Left ventricle myocardium inferior (tissue), 1 donor: ENCODE results near the gene LCE3D. TPM values are rescaled to one million over a fixed set of nuclear protein-coding genes. Genes with fewer than 3 reads are reported as not detected.
"Not testable (repeated sequence)": the region's sequence is repeated elsewhere in the genome, so short reads cannot be mapped to it uniquely, and the experiment has no call there.

Experiments used
- DNase-seq: peaks from one replicate; pipeline ENCODE4 v3.0.0-alpha.2; 2020
- H3K27ac ChIP-seq: fragments of 200-600 bp; replicated peaks from 2 replicates; pipeline ENCODE4 v1.8.0; 2021
- H3K27me3 ChIP-seq: fragments of 200-600 bp; 2 replicates; pipeline ENCODE4 v1.8.0; 2021; ENCODE audit warnings: low read depth
- H3K36me3 ChIP-seq: fragments of 200-600 bp; 2 replicates; pipeline ENCODE4 v1.8.0; 2021
- H3K4me1 ChIP-seq: fragments of 200-600 bp; 2 replicates; pipeline ENCODE4 v1.8.0; 2021
- H3K4me3 ChIP-seq: fragments of 200-600 bp; 2 replicates; pipeline ENCODE4 v1.8.0; 2021; ENCODE audit warnings: mild to moderate bottlenecking, moderate library complexity
- H3K9me3 ChIP-seq: fragments of 200-600 bp; replicated peaks from 2 replicates; pipeline ENCODE4 v1.8.0; 2021
- intact Hi-C: fragments of 100-400 bp; cut with micrococcal nuclease; formaldehyde crosslinking; loops from one replicate; pipeline ENCODE4 v1.11.0; 2022
- total RNA-seq: library from RNA; stranded (reverse); fragmentation: NEBNext Ultra II Directional; extraction: Animal tissue kit (Norgen Biotek cat#: 25700); gene quantifications from one replicate; pipeline ENCODE4 v1.2.1, GENCODE V29; 2021
- TF ChIP-seq, protein P1 (sequence below): fragments of 200-600 bp; IDR thresholded peaks from 2 replicates; pipeline ENCODE4 v1.8.0; 2021; ENCODE audit warnings: antibody characterized with exemption, mild to moderate bottlenecking, borderline replicate concordance
- donor health status: DM: no; HTN: yes; CAD: no; lungs with severe emphysema.

Gene LCE3D
- total RNA-seq, 1 donor from 2014 or later: not detected

GRCh38 chr1:152577168-152577567 is 3.1 kb downstream of the LCE3D start:
- intact Hi-C loops: no loop called here
- TF ChIP-seq, protein P1, sequence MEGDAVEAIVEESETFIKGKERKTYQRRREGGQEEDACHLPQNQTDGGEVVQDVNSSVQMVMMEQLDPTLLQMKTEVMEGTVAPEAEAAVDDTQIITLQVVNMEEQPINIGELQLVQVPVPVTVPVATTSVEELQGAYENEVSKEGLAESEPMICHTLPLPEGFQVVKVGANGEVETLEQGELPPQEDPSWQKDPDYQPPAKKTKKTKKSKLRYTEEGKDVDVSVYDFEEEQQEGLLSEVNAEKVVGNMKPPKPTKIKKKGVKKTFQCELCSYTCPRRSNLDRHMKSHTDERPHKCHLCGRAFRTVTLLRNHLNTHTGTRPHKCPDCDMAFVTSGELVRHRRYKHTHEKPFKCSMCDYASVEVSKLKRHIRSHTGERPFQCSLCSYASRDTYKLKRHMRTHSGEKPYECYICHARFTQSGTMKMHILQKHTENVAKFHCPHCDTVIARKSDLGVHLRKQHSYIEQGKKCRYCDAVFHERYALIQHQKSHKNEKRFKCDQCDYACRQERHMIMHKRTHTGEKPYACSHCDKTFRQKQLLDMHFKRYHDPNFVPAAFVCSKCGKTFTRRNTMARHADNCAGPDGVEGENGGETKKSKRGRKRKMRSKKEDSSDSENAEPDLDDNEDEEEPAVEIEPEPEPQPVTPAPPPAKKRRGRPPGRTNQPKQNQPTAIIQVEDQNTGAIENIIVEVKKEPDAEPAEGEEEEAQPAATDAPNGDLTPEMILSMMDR: no peak
- Histone ChIP-seq H3K4me1 (no peaks in the 10 kb centered on the region), H3K27me3 (peaks cover 12% of the 10 kb centered on the region), H3K4me3 (no peak overlapping the region), H3K27ac (no peak overlapping the region), H3K9me3 (no peaks in the 10 kb centered on the region), H3K36me3 (no peaks in the 10 kb centered on the region)
- DNase-seq: no peak

DNA sequence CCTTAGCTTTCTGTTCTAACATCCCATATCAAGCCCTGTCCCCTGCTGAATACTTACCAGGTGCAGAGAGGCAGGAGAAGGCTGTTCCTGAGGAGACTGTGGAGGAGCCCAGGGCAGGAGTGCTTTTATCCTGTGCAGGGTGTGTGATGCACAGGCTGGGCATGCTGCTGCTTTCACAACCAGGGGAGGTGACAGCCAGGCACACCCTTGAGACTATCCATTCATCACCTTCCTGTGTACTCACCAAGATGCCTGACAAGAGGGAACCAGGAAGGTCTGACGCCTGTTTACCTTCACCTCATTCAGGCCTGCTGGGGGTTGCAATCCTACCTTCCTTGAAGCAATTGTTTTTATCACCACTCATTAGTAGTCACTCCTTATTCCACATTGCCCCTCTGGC is 13.6 kb downstream of the LCE3D start, which contains the start of gene LCE3E:
LCE3E (minus strand) TSS at position 100 of the 400 bp plus-strand sequence. CDS start 572 bp downstream, outside the sequence.
- Histone ChIP-seq H3K36me3 (no peaks in the 10 kb centered on the region), H3K27me3 (peaks cover 4% of the 10 kb centered on the region), H3K27ac (no peak within 1 kb of the TSS), H3K4me1 (no peaks in the 10 kb centered on the region), H3K9me3 (peaks cover 48% of the 10 kb centered on the region), H3K4me3 (no peak within 1 kb of the TSS)
- TF ChIP-seq, protein P1: no peak
- intact Hi-C loops: no loop called here
- DNase-seq: no peak

GRCh38 chr1:152565535-152566215 is 14.6 kb downstream of the LCE3D start:
- H3K36me3 ChIP-seq: no peaks in the 10 kb centered on the region
- no peak overlapping the region for H3K27ac ChIP-seq
- no peak for DNase-seq
- intact Hi-C loops: no loop called here
- no peaks in the 10 kb centered on the region for H3K27me3 ChIP-seq
- peaks cover 43% of the 10 kb centered on the region for H3K9me3 ChIP-seq
- no peaks in the 10 kb centered on the region for H3K4me1 ChIP-seq
- TF ChIP-seq, protein P1: no peak
- H3K4me3 ChIP-seq: no peak overlapping the region

- Histone ChIP-seq H3K4me1 (no peaks in the 10 kb centered on the region), H3K36me3 (no peaks in the 10 kb centered on the region), H3K9me3 (peaks cover 37% of the 10 kb centered on the region), H3K27me3 (no peaks in the 10 kb centered on the region), H3K27ac (no peak overlapping the region), H3K4me3 (no peak overlapping the region)
- TF ChIP-seq, protein P1: no peak
- DNase-seq: no peak
- intact Hi-C loops: no loop called here
Observed at GRCh38 chr1:152565115-152565514, 15.2 kb downstream of the LCE3D start.

- intact Hi-C loops: not testable (repeated sequence)
Observed at GRCh38 chr1:152548358-152548757, 32.0 kb downstream of the LCE3D start.

DNA sequence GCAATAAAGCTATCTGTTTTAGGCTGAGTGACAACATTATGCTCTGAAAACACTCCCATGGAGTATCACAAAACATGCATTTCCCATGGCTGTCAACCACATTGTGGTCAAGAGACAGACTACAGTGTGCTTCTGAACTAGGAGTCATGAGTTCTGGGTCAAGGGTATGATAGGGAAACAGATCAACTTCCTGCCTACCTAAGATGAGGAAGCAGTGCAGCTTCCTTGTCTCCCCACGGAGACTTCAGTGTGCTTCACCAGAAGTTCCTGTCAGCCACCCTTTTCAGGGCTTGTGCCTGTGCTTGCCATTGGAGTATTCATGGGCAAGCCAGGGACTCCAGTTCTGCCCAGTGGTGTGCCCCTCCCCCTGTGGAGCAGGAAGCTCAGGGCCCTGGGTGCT is 33.6 kb downstream of the LCE3D start:
- Histone ChIP-seq H3K4me1 (no peaks in the 10 kb centered on the region), H3K9me3 (peaks cover 5% of the 10 kb centered on the region), H3K36me3 (no peaks in the 10 kb centered on the region), H3K27ac (no peak overlapping the region), H3K27me3 (peaks cover 12% of the 10 kb centered on the region), H3K4me3 (no peak overlapping the region)
- DNase-seq: no peak
- TF ChIP-seq, protein P1: no peak
- intact Hi-C loops: no loop called here

More at GRCh38 chr1:152548358-152548757, 32.0 kb downstream of the LCE3D start:
- not testable (repeated sequence) for H3K4me1 ChIP-seq, DNase-seq, H3K4me3 ChIP-seq, H3K27me3 ChIP-seq, H3K27ac ChIP-seq, H3K9me3 ChIP-seq, H3K36me3 ChIP-seq
